Lung (tissue), 12 donors: ENCODE data around the gene GPR137. TPM values are rescaled to one million over a fixed set of nuclear protein-coding genes. Genes with fewer than 3 reads are reported as not detected.

Source experiments
- ATAC-seq: fragments of 200-7000 bp; cut with Tn5 transposase; one replicate; pipeline ENCODE4 v1.9.1; 2020; ENCODE audit warnings: moderate number of reproducible peaks; ENCODE audit not compliant: insufficient read depth, low FRiP score
- DNase-seq, 3 donors: peaks; one replicate each; pipeline ENCODE4 v3.0.0-alpha.2; 2013 to 2017
- H3K27ac ChIP-seq, 2 donors: one replicate each; pipeline ENCODE4 v1.5.1; 2013; ENCODE audit warnings: mild to moderate bottlenecking in 2 of 2, moderate library complexity in 2 of 2, control low read depth in 1 of 2, inconsistent platforms in 1 of 2, low read depth in 1 of 2, low read length in 1 of 2
- H3K27me3 ChIP-seq, 3 donors: one replicate each; pipeline ENCODE4 v1.5.1; 2013; ENCODE audit warnings: low read length in 2 of 3; ENCODE audit not compliant: control insufficient read depth in 3 of 3, insufficient read depth in 3 of 3
- H3K36me3 ChIP-seq, 4 donors: one replicate each; pipeline ENCODE4 v1.5.1; 2013; ENCODE audit warnings: low read length in 4 of 4, mild to moderate bottlenecking in 1 of 4, moderate library complexity in 1 of 4; ENCODE audit not compliant: control insufficient read depth in 4 of 4, insufficient read depth in 4 of 4
- H3K4me1 ChIP-seq, 5 donors: one replicate each; pipeline ENCODE4 v1.5.1; 2013; ENCODE audit warnings: low read length in 5 of 5, mild to moderate bottlenecking in 2 of 5, moderate library complexity in 1 of 5; ENCODE audit not compliant: control insufficient read depth in 5 of 5, insufficient read depth in 5 of 5
- H3K4me3 ChIP-seq: one replicate; pipeline ENCODE4 v1.5.1; 2013; ENCODE audit warnings: mild to moderate bottlenecking, control low read depth, moderate library complexity
- H3K9ac ChIP-seq, 2 donors: one replicate each; pipeline ENCODE4 v1.5.1; 2013; ENCODE audit warnings: low read length in 2 of 2, control low read depth in 1 of 2; ENCODE audit not compliant: insufficient read depth in 1 of 2
- H3K9me3 ChIP-seq, 4 donors: one replicate each; pipeline ENCODE4 v1.5.1; 2013; ENCODE audit warnings: low read length in 3 of 4, mild to moderate bottlenecking in 1 of 4, moderate library complexity in 1 of 4; ENCODE audit not compliant: control insufficient read depth in 4 of 4, insufficient read depth in 3 of 4
- CTCF ChIP-seq: IDR thresholded peaks from 2 replicates; pipeline ENCODE4 v1.5.1; 2012; ENCODE audit warnings: mild to moderate bottlenecking; ENCODE audit errors: control extremely low read depth, extremely low read depth
- WGBS, 2 donors: extraction: QIAGEN DNeasy Blood & Tissue Kit; methylation state at CpG; one replicate each; pipeline ENCODE4 v1.1.7; 2013; 5-methylcytosine and 5-hydroxymethylcytosine counted together
- polyA plus RNA-seq, 2 donors: library from polyadenylated mRNA; stranded (reverse); fragments of 200-250 nt; gene quantifications; one replicate each; pipeline ENCODE4 v1.2.1, GENCODE V29; 2013
- total RNA-seq, 2 donors: library from RNA; depleted of rRNA in 1 of 2; stranded (reverse); fragments of >200 nt in 1 of 2; gene quantifications; one replicate each; pipeline ENCODE4 v1.2.1, GENCODE V29; 2014 to 2021
- donor health status: control.
- donor health status: control.
- donor health status: Bipolar disorder and iron deficiency.
- donor health status: healthy.
- donor health status: DM: yes; HTN: yes; CAD: no.

GPR137 gene
- total and polyA plus RNA-seq, 4 donors: 14.5 to 59.1 (median 27.5) TPM

DNA sequence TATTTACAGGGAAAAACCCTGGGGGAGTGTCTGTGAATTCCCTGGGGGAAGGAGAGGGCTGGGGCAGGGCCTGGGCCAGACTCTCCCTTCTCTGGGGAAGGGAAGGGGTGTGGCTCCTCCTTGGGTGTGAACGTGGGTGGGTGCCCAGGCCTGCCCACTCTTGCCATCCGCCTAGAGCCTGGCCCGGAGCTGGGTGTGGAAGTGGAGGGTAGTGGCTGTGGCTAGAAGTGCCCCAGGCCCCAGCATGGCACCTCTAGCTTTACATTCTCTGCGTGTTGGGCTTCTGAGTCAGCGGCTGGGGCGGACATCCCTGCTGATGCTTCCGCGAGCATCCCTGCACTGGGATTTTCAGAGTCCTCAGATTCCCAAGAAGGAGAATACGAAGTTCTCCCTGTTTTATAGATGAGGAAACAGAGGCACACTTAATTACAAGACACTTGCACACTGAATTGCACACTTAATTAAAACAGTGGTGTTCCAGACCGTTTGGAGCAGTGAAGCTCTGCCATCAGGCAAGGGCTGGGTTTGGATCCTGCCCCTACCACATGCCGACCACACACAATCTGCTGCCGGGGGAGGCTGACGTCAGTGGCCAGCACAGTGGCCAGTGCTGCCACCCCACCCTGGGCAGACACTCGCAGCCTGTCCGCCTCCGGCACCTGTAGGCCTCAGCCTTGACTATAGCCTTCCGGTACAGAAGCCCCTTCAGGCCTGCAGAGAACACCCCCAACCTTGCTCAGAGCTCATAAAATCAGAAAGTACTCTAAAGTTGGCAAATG is 8.8 kb upstream of the GPR137 start:
- DNase-seq (no peak), ATAC-seq (no peak)
- no peak overlapping the region for H3K27ac ChIP-seq
- TF ChIP-seq CTCF: no peak
- peaks cover 0 to 7% (median 0%) of the 10 kb centered on the region in 5 donors for H3K4me1 ChIP-seq
- WGBS, 2 donors: 79 to 85% methylated on average over 17 of the region's 17 CpGs
- no peak overlapping the region for H3K9ac ChIP-seq
- H3K36me3 ChIP-seq: peaks cover 0 to 17% (median 11%) of the 10 kb centered on the region in 4 donors
- no peak overlapping the region for H3K4me3 ChIP-seq
- H3K9me3 ChIP-seq: no peaks in the 10 kb centered on the region
- no peaks in the 10 kb centered on the region for H3K27me3 ChIP-seq

GRCh38 chr11:64278576-64279190 is 7.0 kb upstream of the GPR137 start:
- DNase-seq: no peak
- H3K36me3 ChIP-seq: peaks cover 0 to 19% (median 10%) of the 10 kb centered on the region in 4 donors
- no peak for TF ChIP-seq CTCF
- H3K4me3 ChIP-seq: no peak overlapping the region
- H3K27me3 ChIP-seq: no peaks in the 10 kb centered on the region
- peak overlapping the region in 1 of 2 donors; percentile 6 for H3K27ac ChIP-seq
- 87 to 93% methylated on average over 8 of the region's 8 CpGs for WGBS, 2 donors
- ATAC-seq: no peak
- no peak overlapping the region for H3K9ac ChIP-seq
- H3K4me1 ChIP-seq: peaks cover 0 to 5% (median 0%) of the 10 kb centered on the region in 5 donors
- H3K9me3 ChIP-seq: no peaks in the 10 kb centered on the region

DNA sequence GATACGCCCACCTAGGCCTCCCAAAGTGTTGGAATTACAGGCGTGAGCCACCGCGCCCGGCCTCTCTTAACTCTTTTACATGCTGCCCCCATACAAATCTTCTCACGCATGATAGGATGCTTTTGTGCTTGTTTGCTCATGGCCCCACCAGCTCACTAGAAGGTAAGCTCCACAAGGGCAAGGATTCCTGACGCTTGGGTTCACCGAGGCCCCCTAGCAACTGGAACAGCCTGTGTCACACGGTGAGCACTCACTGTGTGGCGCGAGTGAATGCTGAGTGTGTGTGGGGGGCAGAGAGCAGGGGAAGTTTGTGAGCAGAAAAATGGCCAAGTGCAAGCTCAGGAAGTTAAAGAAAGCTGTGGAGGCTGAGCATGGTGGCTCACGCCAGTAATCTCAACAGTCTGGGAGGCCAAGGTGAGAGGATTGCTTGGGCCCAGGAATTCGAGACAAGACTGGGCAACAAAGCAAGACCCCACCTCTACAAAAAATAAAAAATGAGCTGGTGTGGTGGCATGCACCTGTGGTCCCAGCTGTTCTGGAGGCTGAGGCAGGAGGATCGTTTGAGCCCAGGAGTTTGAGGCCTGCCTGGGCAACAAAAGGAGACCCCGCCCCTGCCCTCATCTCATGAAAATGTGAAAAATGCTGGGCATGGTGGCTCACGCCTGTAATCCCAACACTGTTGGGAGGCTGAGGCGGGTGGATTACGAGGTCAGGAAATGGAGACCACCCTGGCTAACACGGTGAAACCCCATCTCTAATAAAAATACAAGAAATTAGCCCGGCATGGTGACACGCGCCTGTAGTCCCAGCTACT is 3.5 kb upstream of the GPR137 start:
- TF ChIP-seq CTCF: no peak

More for the DNA sequence above, 3.5 kb upstream of the GPR137 start:
- Histone ChIP-seq H3K4me3 (no peak overlapping the region), H3K4me1 (peaks cover 0 to 20% (median 0%) of the 10 kb centered on the region in 5 donors), H3K27ac (no peak overlapping the region), H3K9me3 (no peaks in the 10 kb centered on the region), H3K36me3 (peaks cover 0 to 11% (median 5%) of the 10 kb centered on the region in 4 donors), H3K9ac (no peak overlapping the region), H3K27me3 (no peaks in the 10 kb centered on the region)
- 95 to 96% methylated on average over 22 of the region's 22 CpGs for WGBS, 2 donors
- DNase-seq (no peak), ATAC-seq (no peak)
